ENCODE data around the gene AXIN2.
"Not testable (repeated sequence)": the region's sequence is repeated elsewhere in the genome, so short reads cannot be mapped to it uniquely, and the experiment has no call there.

The AXIN2 gene

DNA sequence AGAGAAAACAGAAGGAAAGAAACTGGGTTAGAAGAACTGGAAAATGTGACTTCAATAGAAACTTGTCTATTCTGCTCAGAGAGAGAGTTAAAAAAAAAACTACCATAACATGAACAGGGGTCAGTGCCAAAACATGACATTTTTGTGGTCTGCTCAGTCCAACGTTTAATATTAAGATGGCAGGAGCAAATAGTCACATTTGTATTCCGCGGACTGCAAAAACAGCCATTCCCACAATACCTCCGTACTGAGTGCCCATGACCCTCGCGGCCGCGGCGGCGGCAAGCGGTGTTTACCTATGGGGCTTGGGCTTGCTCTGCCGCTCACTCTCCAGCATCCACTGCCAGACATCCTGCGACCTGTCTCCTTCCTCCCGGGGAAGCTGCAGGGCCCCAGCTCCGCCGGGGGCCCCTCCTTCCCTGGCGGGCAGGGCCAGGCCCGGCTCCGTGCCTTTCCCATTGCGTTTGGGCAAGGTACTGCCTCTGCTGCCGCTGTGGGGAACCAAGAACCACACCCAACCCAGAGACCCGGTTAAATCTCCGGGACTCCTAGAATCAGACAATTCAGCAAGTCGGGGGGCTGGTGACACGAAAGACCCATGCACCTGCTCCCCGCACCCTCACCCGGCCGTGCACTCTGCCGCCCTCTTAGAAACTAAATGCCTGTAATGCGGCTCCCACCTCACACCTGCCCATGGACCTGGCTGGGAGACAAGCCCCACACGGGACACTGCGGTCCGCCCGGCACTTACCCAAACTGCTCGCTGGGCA, 24.7 kb downstream of the AXIN2 start:
- no peak for DNase-seq

DNA sequence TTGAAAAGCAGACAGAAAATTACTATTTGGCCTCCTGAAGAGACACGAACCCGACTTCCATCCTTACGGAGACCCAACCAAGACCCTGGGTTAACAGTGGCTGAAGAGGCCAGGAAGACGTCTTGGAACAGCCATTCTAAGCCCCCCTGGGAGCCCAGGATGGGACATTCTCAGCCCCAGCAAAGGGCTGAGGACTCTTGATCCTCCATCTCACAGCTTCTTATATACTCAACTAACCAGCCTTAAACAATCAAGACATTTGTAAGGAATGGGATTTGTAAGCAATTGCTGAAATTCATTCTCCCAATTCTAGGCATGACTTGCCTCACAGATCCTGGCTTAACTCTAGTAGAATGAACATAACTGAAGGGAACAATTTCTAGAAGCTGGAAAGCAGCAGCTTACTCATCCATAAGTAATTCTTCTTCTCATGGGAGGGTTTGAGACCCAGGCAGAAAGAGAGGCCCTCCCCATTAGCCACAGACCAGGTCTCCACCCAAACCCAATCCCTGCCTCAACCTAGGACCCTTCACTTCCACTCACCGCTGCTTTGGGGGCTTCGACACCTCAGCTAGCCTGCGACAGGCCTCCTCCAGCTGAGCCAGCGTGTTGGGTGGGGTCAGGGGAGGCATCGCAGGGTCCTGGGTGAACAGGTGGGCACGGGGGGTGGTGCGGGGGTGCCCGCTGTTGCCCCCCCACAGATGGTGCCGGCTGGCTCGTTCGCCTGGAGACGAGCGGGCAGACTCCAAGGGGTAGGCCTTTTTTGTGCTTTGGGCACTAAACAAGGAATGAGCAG, 25.5 kb downstream of the AXIN2 start:
- DNase-seq = no peak

DNA sequence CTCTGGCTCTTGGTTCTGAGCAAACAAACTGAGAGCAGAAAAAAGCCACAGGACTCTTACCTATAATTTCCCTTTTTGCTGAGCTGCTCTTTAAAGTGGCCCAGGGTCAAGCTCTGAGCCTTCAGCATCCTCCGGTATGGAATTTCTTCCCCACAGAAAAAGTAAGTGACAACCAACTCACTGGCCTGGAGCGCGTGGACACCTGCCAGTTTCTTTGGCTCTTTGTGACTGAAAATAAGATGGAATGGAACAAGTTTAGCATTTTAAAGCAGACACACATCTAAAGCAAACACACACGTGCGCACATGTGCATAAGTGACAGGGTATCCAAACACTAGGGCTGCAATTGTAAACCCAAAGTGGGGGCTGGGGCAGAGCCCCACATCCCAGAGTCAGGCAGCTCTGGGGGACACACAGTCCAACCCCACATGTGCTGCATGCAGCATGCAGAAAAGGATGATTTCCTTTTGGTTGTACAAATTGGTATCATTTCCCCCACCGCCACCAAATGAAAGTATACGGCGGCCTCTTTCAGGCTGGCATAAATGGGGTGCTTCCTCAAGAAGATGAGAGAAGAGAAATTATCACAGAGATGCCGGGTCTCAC, 27.5 kb downstream of the AXIN2 start:
- DNase-seq = no peak

DNA sequence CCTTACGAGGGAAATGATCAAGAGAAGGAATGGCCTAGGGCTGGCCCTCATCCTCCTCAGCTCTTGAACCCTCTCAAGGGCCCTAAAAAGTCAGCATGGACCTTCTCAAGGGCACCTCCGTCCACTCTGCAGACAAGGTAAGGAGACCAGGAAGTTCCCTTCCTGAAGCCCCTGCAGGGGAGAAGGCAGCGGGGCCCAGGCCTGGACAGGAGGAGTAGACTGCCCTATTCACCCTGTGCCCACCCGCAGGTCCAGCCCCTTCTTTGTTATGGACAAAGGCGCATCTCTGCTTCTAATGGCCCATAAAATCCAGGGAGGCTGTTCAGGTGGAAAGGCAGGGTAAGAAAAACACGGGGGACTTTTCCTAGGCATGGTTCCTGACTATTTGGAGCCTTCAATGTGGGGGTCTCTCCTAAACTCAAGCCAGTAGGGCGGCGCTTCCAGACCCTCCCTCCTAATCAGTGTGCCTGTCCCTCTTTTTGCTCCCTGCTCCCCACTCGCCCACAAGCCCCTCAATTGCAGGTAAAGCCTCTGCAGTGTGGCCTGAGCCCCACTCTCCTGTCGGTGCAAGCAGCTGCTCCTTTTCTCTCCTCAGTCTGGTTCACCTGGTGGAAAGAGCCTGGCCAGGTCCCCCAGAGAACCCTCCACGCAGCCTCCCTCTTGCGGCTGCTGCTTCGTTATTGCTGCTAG, 28.2 kb downstream of the AXIN2 start:
- no peak for DNase-seq

DNA sequence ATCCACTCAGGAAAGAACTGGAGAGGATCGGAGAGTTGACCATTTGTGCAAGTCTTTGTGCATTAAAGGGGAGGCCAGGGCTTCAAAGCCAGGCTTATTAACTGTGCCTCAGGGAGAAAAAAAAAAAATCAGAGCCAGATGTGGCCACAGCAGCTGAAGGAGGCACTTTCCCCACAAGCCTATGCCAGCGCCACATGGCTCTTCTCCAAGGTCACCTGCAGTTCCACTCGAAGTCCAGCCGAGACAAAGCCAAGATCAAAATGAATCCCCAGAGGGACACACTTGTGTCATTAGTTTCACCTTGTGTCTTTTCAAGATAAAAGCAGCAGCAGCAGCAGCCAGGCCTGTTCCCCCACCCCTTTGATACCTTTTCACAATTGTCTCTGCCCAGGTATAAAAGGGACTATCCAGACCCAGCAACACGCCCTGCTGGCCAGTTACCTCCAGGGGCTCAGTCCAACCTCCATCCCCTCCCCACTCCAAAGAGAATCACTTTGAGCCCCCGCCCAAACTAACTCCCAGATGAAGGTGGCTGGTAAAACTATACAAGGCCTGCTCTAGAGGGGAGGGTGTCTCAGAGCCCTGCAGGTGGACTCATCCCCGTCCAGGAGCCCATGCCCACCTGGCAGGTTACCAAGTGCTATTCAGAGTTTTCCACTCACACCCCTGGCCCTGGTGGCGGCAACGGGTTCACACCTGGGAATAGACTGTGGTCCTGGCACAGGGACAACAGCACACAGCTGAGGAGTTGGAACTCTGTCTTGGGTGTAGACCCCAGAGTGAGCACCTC, 29.2 kb downstream of the AXIN2 start:
- DNase-seq = no peak

DNA sequence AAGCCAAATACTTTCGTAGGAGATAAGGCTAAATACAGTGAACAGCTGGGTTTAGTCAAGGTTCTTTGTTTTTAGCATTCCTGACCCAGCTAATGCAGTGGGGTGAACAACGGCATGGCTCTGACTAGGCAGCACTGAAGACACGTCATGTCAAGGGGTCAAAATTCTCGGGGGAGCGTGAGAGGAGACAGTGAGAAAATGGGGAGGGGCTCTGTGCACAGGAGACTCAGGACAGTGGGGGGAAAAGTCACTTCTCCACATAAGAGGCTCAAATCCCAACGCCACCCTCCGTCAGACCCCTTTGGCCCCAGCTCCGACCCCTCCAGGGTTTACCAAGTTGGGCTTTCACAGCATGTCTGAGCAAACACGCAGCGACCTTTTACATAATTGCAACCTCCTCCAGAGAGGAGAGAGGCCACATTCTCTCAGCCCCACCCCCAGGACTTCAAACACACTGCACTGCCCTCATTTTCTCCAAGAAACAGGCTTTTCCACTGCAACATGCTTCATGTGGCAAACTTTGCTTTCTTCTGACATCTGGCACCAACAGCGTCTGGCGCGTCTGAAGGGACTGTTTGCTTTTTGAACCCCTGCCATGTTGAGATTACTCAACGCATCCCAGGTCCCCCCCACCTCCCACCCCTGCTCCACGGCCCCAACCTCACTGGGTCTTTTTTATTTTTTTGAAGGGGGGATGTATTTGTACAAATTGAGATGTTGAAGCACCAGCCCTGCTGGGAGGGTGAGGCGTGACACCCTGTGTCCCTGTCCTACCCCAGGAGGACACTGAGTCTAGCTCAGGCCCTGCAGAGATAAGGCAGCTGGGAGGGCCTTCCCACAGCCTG, 30.0 kb downstream of the AXIN2 start:
- no peak for DNase-seq

DNA sequence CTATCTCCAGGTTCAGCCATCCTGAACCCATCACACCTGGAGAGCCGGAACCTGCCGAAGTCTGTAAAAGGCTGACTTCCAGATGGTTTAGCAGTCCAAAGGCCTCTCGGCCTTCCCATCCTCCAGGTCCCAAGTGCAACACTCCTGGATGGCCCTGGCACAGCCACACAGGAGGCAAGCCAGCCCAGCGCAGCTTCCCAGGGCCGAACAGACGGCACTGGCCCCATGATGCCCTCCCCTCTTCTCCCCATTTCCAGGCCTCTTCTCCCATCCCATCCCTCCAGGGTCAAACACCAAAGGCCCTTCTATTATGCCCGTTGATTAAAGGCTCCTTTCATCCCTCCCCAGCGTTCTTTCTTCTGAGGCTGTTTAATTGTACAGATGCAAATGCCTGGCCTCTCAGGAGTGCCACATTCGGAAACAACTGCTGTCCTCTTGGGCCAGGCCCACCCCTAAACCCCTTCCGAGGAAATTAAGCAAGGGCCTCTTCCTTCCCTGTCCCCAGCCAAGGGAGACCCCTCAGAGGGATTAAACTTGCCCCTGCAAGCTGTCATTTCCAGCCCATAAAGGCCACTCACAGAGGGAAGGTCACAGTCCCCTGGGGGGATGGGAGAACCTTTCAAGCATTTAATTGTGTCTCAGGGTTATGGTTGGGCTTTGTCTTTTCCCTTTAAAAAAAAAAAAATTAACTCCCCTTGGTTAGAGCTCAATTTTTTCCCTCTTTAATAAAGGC, 30.8 kb downstream of the AXIN2 start:
- no peak for DNase-seq

DNA sequence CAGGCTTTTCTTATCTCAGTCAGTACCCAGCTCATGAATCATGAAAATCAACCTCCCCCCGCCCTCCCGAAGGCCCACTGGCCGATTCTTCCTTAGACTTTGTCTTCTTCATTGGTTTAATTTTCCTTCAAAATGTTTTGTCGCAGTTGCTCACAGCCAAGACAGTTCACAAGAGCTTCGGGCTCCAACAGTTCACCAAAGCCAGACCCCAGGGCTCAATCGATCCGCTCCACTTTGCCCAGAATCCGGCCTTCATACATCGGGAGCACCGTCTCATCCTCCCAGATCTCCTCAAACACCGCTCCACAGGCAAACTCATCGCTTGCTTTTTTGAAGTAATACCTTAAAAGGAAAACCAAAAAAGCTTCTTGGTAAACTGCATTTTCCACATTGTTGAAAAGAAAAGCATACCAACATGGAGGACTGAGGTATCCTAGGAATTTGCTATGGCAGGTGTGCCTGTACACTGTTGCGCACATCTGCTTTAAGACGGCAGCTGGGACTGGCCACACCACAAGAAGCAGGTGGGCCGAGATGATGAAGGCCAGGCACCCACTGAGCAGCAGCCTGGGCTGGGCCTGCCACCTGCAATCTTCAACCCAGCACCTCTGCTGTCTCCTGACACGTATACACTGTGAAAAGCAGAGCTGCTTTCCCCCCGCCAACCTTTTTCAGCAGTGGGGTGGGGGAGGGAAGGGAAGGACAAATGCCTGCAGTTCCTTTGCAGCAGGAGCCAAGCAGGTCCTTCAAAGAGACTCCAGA, 31.5 kb downstream of the AXIN2 start:
- DNase-seq = no peak

DNA sequence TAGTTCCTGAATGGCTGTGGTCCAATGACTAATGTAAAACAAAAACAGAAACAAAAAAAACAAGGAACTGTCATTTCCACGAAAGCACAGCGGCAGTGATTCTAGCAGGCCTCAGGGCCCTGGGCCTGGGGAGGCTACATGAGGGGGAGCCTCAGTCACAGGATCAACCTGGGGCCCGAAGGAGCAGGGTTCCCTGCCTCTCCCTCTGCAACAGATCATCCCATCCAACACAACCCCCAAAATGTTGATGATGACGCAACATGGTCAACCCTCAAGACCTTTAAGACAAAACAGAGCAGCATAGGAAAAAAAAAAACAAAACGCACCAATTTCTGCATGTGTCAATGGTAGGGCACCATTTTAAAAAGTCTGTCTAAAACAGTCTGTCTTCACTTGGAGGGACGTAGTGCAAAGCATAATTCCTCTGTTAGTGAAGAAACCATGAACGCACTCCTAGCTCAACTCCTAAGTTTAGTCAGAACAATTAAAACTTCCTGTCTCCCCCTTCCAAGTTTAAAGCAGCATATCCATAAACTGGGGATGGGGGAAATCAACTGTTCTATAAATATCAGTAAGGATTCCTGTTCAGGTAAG, 32.3 kb downstream of the AXIN2 start:
- DNase-seq = no peak

DNA sequence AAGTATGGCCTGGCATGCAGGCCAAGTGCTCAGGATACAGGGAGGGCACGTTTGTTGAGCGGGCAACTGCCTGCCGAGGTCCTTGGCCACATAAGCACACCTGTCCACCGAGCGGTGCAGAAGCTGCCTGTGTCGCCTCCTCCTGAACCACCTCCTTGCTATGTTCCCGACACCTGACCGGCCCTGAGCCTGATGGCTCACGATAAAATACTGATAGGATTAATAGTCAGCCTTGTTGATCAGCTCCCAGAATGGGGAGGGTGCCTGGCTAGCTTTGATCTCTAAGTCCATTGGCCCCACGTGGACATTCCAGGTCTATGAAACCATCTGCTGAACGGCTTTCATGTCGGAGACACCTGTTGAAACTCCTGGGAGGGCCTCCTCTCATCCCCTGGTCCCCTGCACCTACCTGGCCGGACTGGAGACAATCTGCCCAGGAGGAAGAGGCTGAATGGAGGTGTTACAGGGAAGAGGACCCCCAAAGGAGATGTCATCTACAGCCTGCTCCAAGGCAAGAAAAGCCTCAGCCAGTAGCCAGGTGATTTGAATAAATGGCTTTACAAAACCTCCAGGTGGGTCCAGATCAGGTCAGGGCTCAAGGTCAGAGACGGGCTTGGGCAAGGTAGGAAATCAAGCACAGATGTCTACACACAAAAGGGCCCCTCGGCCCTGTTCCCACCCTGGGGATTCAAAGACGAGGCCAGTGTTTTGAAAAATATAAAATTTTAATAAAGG, 33.4 kb downstream of the AXIN2 start:
- DNase-seq = no peak

DNA sequence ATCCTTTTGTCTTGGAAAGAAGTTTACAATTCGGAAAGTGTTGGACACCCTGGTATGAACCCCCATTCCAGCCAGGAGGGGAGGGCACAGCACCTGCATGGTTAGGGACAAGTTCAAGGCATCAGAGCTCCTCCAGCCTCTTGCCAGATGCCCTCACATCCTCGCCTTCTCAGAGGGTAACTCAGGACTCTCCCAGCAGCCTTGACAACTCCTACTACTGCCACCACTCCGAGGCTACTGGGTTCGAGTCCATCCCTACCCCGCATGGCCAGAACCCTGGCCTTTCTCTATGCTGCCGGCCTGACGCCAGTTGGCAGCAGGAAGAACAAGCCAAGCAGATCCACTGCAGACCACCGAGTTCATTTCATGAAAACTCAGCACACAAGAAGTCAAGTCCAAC, 34.1 kb downstream of the AXIN2 start:
- no peak for DNase-seq

DNA sequence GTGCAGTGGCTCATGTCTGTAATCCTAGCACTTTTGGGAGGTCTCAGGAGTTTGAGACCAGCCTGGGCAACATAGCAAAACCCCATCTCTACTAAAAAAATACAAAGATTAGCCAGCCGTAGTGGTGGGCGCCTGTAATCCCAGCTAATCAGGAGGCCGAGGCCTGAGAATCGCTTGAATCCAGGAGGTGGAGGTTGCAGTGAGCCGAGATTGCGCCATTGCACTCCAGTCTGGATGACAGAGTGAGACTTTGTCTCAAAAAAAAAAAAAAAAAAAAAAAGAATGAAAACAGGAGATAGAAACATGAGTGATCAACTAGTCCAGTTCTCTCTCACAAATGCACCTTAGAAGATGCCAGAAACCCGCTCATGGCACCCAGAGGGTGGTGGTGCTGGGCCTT, 34.6 kb downstream of the AXIN2 start:
- DNase-seq = not testable (repeated sequence)

DNA sequence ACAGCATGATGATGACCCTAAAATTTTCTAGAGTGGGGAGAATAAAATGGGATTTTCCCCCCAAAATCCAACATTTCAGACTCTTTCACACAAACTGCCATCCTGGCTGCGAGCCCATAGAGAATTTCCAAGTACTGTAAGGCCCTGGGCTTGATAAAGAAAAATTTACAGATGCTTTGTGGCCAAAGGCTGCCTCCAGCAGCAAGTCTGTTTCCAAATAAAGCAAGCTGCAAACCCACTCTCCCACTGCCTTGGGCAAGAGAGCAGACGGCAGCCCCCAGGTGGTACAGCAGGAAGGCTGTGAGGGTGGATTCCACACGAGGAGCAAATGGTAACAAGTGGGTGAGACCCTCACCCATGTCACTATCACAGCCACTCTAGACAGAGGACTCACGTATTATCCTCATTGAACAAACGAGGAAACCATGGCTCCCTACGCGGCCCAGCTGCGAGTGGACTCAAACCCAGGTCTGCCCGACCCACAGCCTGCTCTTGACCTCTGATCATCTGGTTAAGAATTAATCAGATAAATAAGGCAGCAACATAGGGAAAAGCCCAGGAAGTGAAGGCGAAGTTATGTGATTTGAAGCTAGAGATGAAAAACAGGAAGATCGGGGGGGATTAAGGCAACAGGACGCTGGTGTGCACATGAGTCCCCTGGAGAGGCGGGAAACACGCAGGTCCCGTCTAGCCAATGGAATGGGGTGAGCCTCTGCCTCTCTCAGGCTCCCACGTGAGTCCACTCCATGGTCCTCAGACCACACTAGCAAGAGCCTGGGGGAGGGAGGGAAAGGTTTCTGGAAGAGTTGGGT, 37.4 kb downstream of the AXIN2 start:
- no peak for DNase-seq

DNA sequence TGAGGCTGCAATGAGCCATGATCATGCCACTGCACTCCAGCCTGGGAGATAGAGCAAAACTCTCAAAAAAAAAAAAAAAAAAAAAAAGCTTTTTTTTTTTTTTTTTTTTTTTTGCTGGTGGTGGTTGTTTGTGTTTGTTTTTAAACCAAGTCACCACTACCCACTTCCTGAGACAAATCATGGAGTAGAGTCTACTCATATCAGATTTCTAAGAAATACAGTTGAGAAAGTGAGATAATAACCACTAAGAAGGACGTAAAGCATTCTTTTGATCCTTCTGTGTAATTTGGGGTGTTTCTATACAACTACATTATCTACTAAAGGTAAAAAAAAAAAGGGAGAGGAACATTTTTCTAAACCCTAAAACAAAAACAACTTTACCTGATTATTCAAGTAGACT, 38.0 kb downstream of the AXIN2 start:
- no peak for DNase-seq

DNA sequence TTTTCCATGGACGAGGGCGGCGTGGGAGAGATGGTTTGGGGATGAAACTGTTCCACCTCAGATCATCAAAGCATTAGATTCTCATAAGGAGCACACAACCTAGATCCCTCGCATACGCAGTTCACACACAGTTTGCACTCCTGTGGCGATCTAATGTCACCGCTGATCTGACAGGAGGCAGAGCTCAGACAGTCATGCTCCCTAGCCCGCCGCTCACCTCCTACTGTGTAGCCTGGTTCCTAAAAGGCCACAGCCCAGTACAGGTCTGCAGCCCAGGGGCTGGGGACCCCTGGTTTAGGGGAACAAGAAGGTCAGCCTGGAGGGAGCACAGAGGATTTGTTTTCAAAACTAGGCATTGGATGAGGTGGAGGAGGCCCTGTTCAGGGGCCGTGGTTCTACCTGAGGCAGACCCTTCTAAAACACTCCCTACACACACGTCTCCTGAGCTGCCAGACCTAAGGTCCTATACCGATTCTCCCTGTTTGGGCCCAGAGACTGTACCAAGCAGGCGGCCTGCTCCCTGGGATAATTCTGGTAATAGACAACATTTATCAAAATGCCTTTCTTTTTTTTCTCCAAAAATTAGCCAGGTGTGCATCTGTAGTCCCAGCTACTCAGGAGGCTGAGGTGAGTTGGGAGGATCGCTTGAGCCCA, 38.6 kb downstream of the AXIN2 start:
- no peak for DNase-seq

DNA sequence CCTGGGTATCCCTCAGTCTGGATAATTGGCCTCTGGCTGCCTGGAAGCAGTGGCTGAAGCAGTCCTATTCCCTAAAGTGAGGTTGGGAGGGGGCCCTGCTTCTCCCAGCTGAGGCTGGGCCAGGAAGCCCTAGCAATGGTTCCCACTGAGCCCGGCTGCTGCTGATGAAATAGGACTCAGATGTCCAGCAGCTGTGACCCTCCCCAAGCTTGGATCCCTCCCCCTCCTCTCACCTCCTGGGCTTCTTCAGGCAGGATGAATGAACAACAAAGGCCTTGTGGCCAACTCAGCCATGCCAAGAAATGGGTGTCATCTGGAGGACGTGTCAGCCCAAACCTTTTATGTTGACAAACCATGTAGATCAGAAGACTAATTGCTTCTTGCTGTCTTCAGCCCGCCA, 42.0 kb downstream of the AXIN2 start:
- DNase-seq = no peak

DNA sequence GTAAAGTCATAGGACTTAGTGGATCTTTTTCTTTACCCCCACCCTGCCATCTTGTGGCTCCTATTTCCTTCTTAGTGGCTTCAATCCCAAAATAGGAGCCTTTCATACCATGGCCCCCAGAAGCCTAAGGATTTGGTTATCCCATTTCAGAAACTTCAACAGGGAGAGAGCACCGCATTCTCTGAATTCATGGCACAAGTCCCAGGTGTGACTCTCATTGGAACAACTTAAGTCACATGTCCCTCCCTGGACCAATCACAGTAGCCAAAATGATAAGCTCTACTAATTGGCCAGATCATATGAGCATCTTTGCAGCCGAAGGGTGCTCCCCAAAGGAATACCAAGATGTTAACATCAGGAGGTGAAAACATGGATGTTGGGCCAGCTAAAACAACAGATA, 43.2 kb downstream of the AXIN2 start:
- DNase-seq = no peak
